Aorta (tissue), 5 donors: ENCODE data around the gene ACE2. TPM values are rescaled to one million over a fixed set of nuclear protein-coding genes. Genes with fewer than 3 reads are reported as not detected.
"Not testable (repeated sequence)": the region's sequence is repeated elsewhere in the genome, so short reads cannot be mapped to it uniquely, and the experiment has no call there.

Experiments
- ATAC-seq: fragments of 200-7000 bp; cut with Tn5 transposase; one replicate; pipeline ENCODE4 v1.9.1; 2022; ENCODE audit warnings: moderate library complexity; ENCODE audit not compliant: low FRiP score
- DNase-seq, 2 donors: peaks; one replicate each; pipeline ENCODE4 v3.0.0-alpha.2; 2020
- H3K27ac ChIP-seq, 2 donors: one replicate each; pipeline ENCODE4 v1.5.1; 2013; ENCODE audit warnings: low read length in 2 of 2, mild to moderate bottlenecking in 2 of 2, moderate library complexity in 2 of 2, control low read depth in 1 of 2, inconsistent platforms in 1 of 2, low read depth in 1 of 2
- H3K27me3 ChIP-seq, 2 donors: one replicate each; pipeline ENCODE4 v1.6.1; 2013; ENCODE audit warnings: control low read depth in 1 of 2, low read length in 1 of 2, mild to moderate bottlenecking in 1 of 2, moderate library complexity in 1 of 2; ENCODE audit not compliant: insufficient read depth in 2 of 2, control insufficient read depth in 1 of 2
- H3K36me3 ChIP-seq, 2 donors: one replicate each; pipeline ENCODE4 v1.6.1; 2013; ENCODE audit warnings: control low read depth in 1 of 2, low read length in 1 of 2, mild to moderate bottlenecking in 1 of 2; ENCODE audit not compliant: insufficient read depth in 2 of 2, control insufficient read depth in 1 of 2
- H3K4me1 ChIP-seq, 2 donors: one replicate each; pipeline ENCODE4 v1.6.1; 2013; ENCODE audit warnings: low read length in 2 of 2, control low read depth in 1 of 2, mild to moderate bottlenecking in 1 of 2, moderate library complexity in 1 of 2; ENCODE audit not compliant: insufficient read depth in 2 of 2, control insufficient read depth in 1 of 2
- H3K4me3 ChIP-seq, 2 donors: one replicate each; pipeline ENCODE4 v1.5.1; 2013; ENCODE audit warnings: low read length in 2 of 2, control low read depth in 1 of 2, mild to moderate bottlenecking in 1 of 2
- H3K9me3 ChIP-seq: one replicate; pipeline ENCODE4 v1.6.1; 2013; ENCODE audit warnings: mild to moderate bottlenecking, low read length; ENCODE audit not compliant: control insufficient read depth
- WGBS, 2 donors: extraction: QIAGEN DNeasy Blood & Tissue Kit; methylation state at CpG; one replicate each; pipeline ENCODE4 v1.1.7; 2013; 5-methylcytosine and 5-hydroxymethylcytosine counted together
- intact Hi-C, 2 donors: fragments of 100-400 bp; cut with DNase I; formaldehyde crosslinking; loops; one replicate each; pipeline versions ENCODE4 v1.14.2 to v1.15.0; 2022
- long read RNA-seq, 2 donors: library from polyadenylated mRNA; unstranded; transcript quantifications; one replicate each; pipeline ENCODE4 v2.0.0, GENCODE V29; 2020 to 2021
- polyA plus RNA-seq, 2 donors: library from polyadenylated mRNA; stranded (reverse); fragments of 200-250 nt; gene quantifications; one replicate each; pipeline ENCODE4 v1.2.3, GENCODE V29; 2013
- total RNA-seq, 2 donors: library from RNA; stranded (reverse); fragmentation: NEBNext Ultra II Directional; extraction: Animal tissue kit (Norgen Biotek cat#: 25700); gene quantifications; one replicate each; pipeline ENCODE4 v1.2.1, GENCODE V29; 2021
- donor health status: healthy with polysubstance abuse.
- donor health status: Bipolar disorder and iron deficiency.
- donor health status: DM: no; HTN: no; CAD: no.
- donor health status: DM: no; HTN: no; CAD: no.
- donor health status: DM: yes; HTN: yes; CAD: no.

Gene ACE2
- total RNA-seq (under 1 TPM in 1 of 2 donors, not detected in 1; 0.88 TPM), polyA plus RNA-seq (10 to 100 TPM in 1 of 2 donors, not detected in 1; 13.3 TPM)
- long read RNA-seq, donor 1, partial matches to known transcripts, result 3 of 3 reads
- long read RNA-seq, donor 1, other reads (novel, unspliced or antisense), result 0 of 3 reads
- long read RNA-seq, donor 2, result 0 reads

DNA sequence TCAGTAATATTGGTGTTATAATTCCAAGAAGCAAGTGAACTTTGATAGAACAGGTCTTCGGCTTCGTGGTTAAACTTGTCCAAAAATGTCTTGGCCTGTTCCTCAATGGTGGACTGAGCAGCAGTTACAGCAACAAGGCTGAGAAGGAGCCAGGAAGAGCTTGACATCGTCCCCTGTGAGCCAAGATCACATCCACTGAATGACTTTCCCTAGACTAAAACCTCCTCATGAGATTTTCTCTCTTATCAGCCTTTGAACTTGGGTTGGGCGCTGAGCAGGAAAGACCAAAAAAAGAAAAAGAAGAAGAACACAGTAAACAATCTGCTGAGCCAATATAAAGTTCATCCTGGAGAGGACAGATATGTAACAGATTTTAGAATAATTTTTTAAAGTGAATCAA lies at the start of gene ACE2:
Gene ACE2, minus strand, starts transcription at position 216 of the 400 bp plus-strand sequence. Its CDS starts 49 bp downstream, at position 167.
- intact Hi-C loops, result no loop called here
- ATAC-seq (no peak), DNase-seq (no peak)
- H3K27me3 ChIP-seq, result no peaks in the 10 kb centered on the region
- 57 to 64% methylated on average over 4 of the region's 4 CpGs for WGBS, 2 donors
- H3K4me3 ChIP-seq, result no peak within 1 kb of the TSS
- H3K9me3 ChIP-seq, result no peaks in the 10 kb centered on the region
- no peaks in the 10 kb centered on the region for H3K36me3 ChIP-seq
- no peaks in the 10 kb centered on the region for H3K4me1 ChIP-seq
- H3K27ac ChIP-seq, result no peak within 1 kb of the TSS

DNA sequence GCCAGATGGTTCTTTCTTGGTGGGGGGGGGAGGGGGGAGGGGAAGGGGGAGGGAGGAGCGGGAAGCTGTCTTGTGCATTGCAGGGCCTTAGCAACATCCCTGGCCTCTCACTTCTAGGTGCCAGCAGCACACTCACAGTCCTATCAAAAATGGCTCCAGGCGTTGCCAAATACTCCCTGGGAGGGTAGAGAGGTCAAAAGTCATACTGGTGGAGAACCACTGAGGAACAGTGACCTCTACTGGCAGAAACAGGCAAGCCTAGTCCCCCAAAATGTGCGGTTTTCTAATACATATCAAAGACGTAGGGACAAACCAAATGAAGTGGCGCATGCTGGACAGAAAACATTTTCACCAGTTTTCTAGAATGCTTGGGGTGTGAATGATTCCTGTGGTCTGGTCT lies 46.8 kb upstream of the ACE2 start:
- DNase-seq, H3K36me3 ChIP-seq, H3K4me1 ChIP-seq, H3K27me3 ChIP-seq, ATAC-seq, intact Hi-C loops, H3K4me3 ChIP-seq, H3K9me3 ChIP-seq, H3K27ac ChIP-seq: not testable (repeated sequence)
- no CpG with 5 or more reads among the region's 5 CpGs for WGBS, 2 donors

DNA sequence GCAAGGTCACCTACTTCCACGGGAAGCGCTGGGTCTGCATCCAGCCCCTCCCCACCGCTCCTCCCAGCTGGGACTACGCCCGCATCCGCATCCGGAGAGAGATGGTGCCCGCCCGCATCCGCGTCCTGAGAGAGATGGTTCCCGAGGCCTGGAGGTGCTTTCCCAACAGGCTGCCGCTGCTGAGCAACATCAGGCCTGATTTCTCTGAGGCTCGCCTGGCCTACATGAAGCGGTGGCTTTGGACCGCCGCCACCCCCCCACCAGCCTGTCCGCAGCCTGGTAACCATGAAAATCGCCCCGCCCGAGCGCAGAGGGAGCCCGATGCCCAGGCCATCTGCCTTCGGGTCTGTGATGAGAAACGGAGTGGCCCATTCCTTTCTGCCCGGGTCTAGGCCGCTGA lies 45.8 kb upstream of the ACE2 start:
- H3K4me3 ChIP-seq, result no peak overlapping the region
- no peak overlapping the region for H3K27ac ChIP-seq
- no peaks in the 10 kb centered on the region for H3K27me3 ChIP-seq
- no peaks in the 10 kb centered on the region for H3K9me3 ChIP-seq
- DNase-seq (peak; percentile 40 to 74), ATAC-seq (no peak)
- intact Hi-C loops, result no loop called here
- 89 to 98% methylated on average over 27 of the region's 27 CpGs for WGBS, 2 donors
- H3K36me3 ChIP-seq, result no peaks in the 10 kb centered on the region
- no peaks in the 10 kb centered on the region for H3K4me1 ChIP-seq

DNA sequence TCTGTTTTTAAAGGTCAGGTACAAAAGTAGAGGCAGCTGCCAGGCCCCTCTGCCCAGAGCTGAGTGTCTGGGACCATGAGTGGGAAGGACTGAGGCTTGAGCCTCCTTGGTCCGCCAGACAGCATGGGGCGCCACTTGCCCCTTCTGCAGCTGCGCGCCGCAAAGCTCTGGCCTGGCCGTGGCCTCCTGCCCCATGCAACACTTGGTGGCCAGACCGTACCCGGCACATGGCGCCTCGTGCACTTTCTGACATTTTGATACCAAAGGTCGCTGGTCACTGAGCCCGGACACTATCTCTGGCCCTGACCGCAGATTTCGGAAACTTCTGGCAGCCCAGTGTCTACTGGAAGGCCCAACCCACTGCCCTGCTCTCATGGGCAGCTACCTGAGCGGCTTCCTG lies 45.3 kb upstream of the ACE2 start:
- WGBS, 2 donors, result 87 to 89% methylated on average over 15 of the region's 15 CpGs

DNA sequence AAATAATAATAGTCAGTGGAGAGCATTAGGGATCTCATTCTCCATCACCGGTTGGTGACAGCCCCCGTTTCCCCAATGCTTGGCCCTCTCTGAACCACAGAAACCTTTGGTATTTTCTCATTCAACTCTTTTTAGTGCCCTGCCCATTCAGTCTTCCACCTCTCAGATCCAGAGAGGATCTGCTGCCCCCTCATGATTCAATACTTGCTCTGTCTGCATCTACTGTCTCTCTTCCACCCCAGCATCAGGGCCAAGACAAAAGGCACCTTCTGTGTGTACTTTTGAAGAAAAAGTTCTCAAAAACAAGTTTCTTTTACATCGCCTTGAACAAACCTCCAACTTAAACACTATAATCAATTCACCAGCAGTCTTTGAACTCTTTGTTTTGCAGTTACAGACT lies 44.5 kb upstream of the ACE2 start:
- no peak overlapping the region for H3K4me3 ChIP-seq
- intact Hi-C loops, result no loop called here

More for the DNA sequence above, 45.3 kb upstream of the ACE2 start:
- Histone ChIP-seq H3K9me3 (no peaks in the 10 kb centered on the region), H3K36me3 (no peaks in the 10 kb centered on the region), H3K4me1 (no peaks in the 10 kb centered on the region), H3K27ac (no peak overlapping the region), H3K27me3 (no peaks in the 10 kb centered on the region), H3K4me3 (no peak overlapping the region)
- ATAC-seq, result no peak
- intact Hi-C loops, result no loop called here
- DNase-seq, result no peak

DNA sequence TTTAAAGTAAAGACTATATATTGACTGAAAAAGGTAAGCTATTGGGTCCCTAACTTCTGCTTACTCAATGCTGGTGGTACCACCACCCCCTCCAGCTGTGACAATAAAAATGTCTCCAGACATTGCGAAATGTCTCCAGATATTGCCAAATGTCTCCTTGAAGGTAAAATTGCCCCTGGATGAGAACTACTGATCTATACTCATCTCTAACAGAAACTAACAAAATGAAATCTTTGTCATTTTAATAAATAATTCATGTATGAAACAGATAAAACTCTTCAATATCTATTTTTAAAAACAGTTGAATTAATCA lies 43.8 kb upstream of the ACE2 start:
- WGBS, 2 donors, result 93 to 98% methylated on average over 1 of the region's 1 CpG
- H3K4me3 ChIP-seq, result no peak overlapping the region
- H3K4me1 ChIP-seq, result no peaks in the 10 kb centered on the region
- ATAC-seq (no peak), DNase-seq (no peak)
- H3K36me3 ChIP-seq, result no peaks in the 10 kb centered on the region
- H3K27me3 ChIP-seq, result no peaks in the 10 kb centered on the region
- H3K9me3 ChIP-seq, result no peaks in the 10 kb centered on the region
- intact Hi-C loops, result no loop called here
- H3K27ac ChIP-seq, result no peak overlapping the region

More for the DNA sequence above, 44.5 kb upstream of the ACE2 start:
- Histone ChIP-seq H3K4me1 (no peaks in the 10 kb centered on the region), H3K36me3 (no peaks in the 10 kb centered on the region), H3K9me3 (no peaks in the 10 kb centered on the region), H3K27ac (no peak overlapping the region), H3K27me3 (no peaks in the 10 kb centered on the region)
- WGBS, 2 donors, result 57 to 80% methylated on average over 3 of the region's 3 CpGs
- ATAC-seq, result no peak
- DNase-seq, result no peak

DNA sequence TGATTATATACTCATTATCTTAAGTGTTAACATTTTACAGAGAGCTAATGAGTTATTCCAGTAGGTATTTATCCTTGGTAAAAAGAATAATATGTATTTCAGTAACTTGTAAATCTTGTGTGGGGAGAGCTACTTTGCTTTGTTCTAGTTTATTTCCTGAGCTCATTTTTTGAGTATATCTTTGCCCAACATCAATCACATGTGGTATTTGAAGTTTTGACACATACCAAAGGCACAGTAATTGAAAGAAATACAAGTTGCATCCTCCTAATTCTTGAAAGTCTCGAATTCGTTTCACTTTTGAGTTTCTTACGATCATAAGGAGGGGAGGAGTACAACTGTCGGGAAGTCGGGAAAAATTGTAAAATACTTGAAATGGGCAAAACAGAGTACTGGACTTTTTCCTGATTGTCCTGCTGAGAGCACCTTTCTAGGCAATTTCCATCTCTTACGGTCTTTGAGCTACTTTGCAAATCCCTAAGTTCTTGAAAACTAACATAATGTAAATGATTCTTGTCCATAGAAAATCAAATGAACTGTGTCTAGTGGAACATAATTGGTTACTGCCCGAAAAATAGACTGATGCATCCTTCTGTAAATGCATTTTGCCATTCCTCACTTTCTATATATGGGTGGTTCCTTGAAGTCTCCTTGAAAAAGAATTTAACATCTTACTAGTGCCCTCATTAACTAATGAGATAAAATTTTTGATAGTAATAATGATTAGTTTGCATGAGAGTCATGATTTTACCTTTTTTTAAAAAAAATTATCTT lies 43.2 kb upstream of the ACE2 start:
- DNase-seq (no peak), ATAC-seq (no peak)
- no peaks in the 10 kb centered on the region for H3K4me1 ChIP-seq
- no peaks in the 10 kb centered on the region for H3K9me3 ChIP-seq
- intact Hi-C loops, result no loop called here
- no peak overlapping the region for H3K4me3 ChIP-seq
- H3K27ac ChIP-seq, result no peak overlapping the region
- no peaks in the 10 kb centered on the region for H3K27me3 ChIP-seq
- 77 to 86% methylated on average over 7 of the region's 7 CpGs for whole genome bisulfite sequencing, 2 donors
- H3K36me3 ChIP-seq, result no peaks in the 10 kb centered on the region

DNA sequence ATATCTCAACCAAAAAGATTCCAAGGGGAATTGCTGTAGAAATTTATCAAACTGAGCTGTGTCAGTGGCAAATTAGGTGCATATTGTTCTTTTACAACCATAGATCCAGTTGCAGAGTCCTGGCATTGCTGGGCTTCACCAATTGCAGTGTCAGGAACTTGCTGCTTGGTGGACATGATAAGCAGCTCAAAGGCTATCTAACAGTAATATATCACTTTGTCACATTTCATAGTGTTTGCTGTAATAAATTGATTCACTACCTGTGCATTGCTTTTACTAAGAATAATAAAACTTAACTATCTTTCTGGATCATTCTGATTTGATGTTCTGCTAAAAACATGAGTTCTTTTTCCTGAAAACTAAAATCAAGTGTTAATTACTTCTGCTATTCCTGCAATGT lies 30.9 kb upstream of the ACE2 start:
- H3K4me1 ChIP-seq, result no peaks in the 10 kb centered on the region
- H3K4me3 ChIP-seq, result no peak overlapping the region
- H3K27ac ChIP-seq, result no peak overlapping the region
- ATAC-seq (no peak), DNase-seq (no peak)
- no peaks in the 10 kb centered on the region for H3K9me3 ChIP-seq
- intact Hi-C loops, result no loop called here
- H3K36me3 ChIP-seq, result no peaks in the 10 kb centered on the region
- no peaks in the 10 kb centered on the region for H3K27me3 ChIP-seq

DNA sequence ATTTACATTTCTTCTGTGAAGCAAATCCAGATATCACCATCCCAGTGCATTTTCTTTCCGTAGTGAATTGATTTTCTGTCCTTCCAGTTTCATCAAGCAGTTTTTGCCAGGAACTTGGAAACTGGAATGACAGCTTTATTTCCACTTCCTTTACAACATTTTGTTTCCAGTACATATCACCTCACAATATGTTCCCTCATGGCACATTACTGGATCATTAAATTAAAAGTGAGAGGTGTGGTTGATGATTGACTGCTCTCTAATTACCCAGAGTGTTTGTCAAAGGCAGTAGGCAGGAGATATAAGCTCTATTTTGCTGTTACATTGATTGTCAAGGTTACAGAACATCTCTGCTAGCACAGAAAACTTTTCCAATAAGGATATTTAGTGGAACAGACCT lies 22.3 kb upstream of the ACE2 start:
- no peaks in the 10 kb centered on the region for H3K27me3 ChIP-seq

More for the DNA sequence above, 22.3 kb upstream of the ACE2 start:
- no peak overlapping the region for H3K4me3 ChIP-seq
- DNase-seq (no peak), ATAC-seq (no peak)
- H3K9me3 ChIP-seq, result no peaks in the 10 kb centered on the region
- 58 to 69% methylated on average over 1 of the region's 1 CpG for WGBS, 2 donors
- no peaks in the 10 kb centered on the region for H3K36me3 ChIP-seq
- intact Hi-C loops, result no loop called here
- H3K4me1 ChIP-seq, result no peaks in the 10 kb centered on the region
- no peak overlapping the region for H3K27ac ChIP-seq
